Stomach (tissue), 9 donors: ENCODE results near the gene STPG2. TPM values are rescaled to one million over a fixed set of nuclear protein-coding genes. Genes with fewer than 3 reads are reported as not detected.
A peak's percentile ranks its signal among the peaks of the same experiment; 100 is the strongest.

ENCODE experiments used
- DNase-seq, 2 donors: peaks; one replicate each; pipeline versions ENCODE4 v3.0.0 to v3.0.0-alpha.2; 2013 to 2019
- H3K27ac ChIP-seq, 5 donors: fragments of 200-600 bp in 4 of 5; sonication (generic) in 4 of 5; one replicate each; pipeline ENCODE4 v1.5.1; 2013 to 2019; ENCODE audit warnings: mild to moderate bottlenecking in 1 of 5, moderate library complexity in 1 of 5
- H3K27me3 ChIP-seq, 3 donors: fragments of 200-600 bp; sonication (generic); one replicate each; pipeline ENCODE4 v1.5.1; 2017 to 2019; ENCODE audit warnings: mixed run types in 1 of 3
- H3K36me3 ChIP-seq, 4 donors: fragments of 200-600 bp; sonication (generic); 1 replicate in 3 of 4; 2 replicates in 1 of 4; pipeline ENCODE4 v1.5.1; 2016 to 2019
- H3K4me1 ChIP-seq, 4 donors: fragments of 200-600 bp; sonication (generic); one replicate each; pipeline ENCODE4 v1.5.1; 2016 to 2019
- H3K4me3 ChIP-seq, 4 donors: fragments of 200-600 bp; sonication (generic) in 3 of 4; one replicate each; pipeline ENCODE4 v1.5.1; 2016 to 2019; ENCODE audit warnings: mild to moderate bottlenecking in 1 of 4
- H3K9me3 ChIP-seq, 4 donors: fragments of 200-600 bp; sonication (generic); one replicate each; pipeline ENCODE4 v1.5.1; 2016 to 2019
- EP300 ChIP-seq: sonication (generic); formaldehyde crosslinking; IDR thresholded peaks from one replicate; pipeline ENCODE4 v1.6.1; 2017; ENCODE audit warnings: antibody characterized with exemption
- POLR2A ChIP-seq, 4 donors: fragments of 450-650 bp; IDR thresholded peaks; one replicate each; pipeline ENCODE4 v1.6.1; 2016; ENCODE audit warnings: antibody characterized with exemption in 4 of 4, control low read depth in 2 of 4, mild to moderate bottlenecking in 1 of 4, moderate library complexity in 1 of 4
- POLR2AphosphoS5 ChIP-seq, 3 donors: sonication (generic); formaldehyde crosslinking; IDR thresholded peaks; one replicate each; pipeline ENCODE4 v1.6.1; 2016; ENCODE audit warnings: antibody characterized with exemption in 3 of 3
- WGBS, 5 donors: extraction: QIAGEN DNeasy Blood & Tissue Kit in 3 of 5; methylation state at CpG; one replicate each; pipeline versions ENCODE4 v1.1.5 to v1.1.7; 2013 to 2018; 5-methylcytosine and 5-hydroxymethylcytosine counted together
- intact Hi-C: fragments of 100-400 bp; cut with DNase I; formaldehyde crosslinking; loops from one replicate; pipeline ENCODE4 v1.15.1; 2023; ENCODE audit warnings: low total_unique reads
- polyA plus RNA-seq, 3 donors: library from polyadenylated mRNA; stranded (reverse); fragments of 200-250 nt; gene quantifications; one replicate each; pipeline ENCODE4 v1.2.3, GENCODE V29; 2013
- total RNA-seq, 5 donors: library from RNA; depleted of rRNA; stranded (reverse); fragments of >200 nt; gene quantifications; one replicate each; pipeline versions ENCODE4 v1.1.0 to v1.2.3, GENCODE V29; 2014 to 2016
- TF ChIP-seq, protein P1 (sequence below), 7 experiments: fragments of 450-650 bp in 4 of 7; fragments of 200-600 bp in 3 of 7; sonication (generic) in 3 of 7; IDR thresholded peaks; one replicate each; pipeline ENCODE4 v1.5.1; 2016 to 2019; ENCODE audit warnings: antibody characterized with exemption in 7 of 7, control low read depth in 2 of 7, mild to moderate bottlenecking in 1 of 7
- donor health status: healthy with polysubstance abuse.
- donor health status: Bipolar disorder and iron deficiency.
- donor health status: healthy.

Gene STPG2
- total and polyA plus RNA-seq, 8 donors = 0.05 to 0.89 (median 0.49) TPM; not detected in 4

DNA sequence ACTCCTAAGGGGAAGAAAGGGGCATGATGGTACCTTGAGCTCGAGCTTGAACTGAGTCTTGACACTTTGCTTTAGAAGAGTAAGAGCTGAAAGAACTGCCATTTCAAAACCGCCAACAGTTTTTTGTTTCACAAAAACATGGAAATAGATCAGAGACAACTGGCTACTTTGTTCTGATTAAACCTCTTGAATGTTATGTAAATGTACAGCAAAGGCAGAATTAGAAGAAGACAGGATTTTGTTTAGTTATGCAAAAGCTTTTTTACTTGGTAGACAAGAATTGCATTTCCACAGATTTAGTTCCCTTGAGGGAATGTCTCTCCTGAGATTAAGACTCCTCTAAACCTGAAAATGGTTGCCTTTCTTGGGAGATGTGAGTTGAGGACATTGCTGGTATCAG, 33.3 kb upstream of the STPG2 start:
- no peak overlapping the region for H3K27ac ChIP-seq
- TF ChIP-seq POLR2A (IDR thresholded peaks at IDR 0.05) (no peak), EP300 (no peak), POLR2AphosphoS5 (IDR thresholded peaks at IDR 0.05) (no peak)
- TF ChIP-seq, protein P1, sequence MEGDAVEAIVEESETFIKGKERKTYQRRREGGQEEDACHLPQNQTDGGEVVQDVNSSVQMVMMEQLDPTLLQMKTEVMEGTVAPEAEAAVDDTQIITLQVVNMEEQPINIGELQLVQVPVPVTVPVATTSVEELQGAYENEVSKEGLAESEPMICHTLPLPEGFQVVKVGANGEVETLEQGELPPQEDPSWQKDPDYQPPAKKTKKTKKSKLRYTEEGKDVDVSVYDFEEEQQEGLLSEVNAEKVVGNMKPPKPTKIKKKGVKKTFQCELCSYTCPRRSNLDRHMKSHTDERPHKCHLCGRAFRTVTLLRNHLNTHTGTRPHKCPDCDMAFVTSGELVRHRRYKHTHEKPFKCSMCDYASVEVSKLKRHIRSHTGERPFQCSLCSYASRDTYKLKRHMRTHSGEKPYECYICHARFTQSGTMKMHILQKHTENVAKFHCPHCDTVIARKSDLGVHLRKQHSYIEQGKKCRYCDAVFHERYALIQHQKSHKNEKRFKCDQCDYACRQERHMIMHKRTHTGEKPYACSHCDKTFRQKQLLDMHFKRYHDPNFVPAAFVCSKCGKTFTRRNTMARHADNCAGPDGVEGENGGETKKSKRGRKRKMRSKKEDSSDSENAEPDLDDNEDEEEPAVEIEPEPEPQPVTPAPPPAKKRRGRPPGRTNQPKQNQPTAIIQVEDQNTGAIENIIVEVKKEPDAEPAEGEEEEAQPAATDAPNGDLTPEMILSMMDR (IDR thresholded peaks at IDR 0.05) = no peak
- WGBS, 5 donors = 76 to 88% (median 82%) methylated on average over 2 of the region's 2 CpGs
- DNase-seq = no peak
- no peaks in the 10 kb centered on the region for H3K4me1 ChIP-seq
- intact Hi-C loops = no loop called here
- no peaks in the 10 kb centered on the region for H3K36me3 ChIP-seq
- no peaks in the 10 kb centered on the region for H3K9me3 ChIP-seq
- no peaks in the 10 kb centered on the region for H3K27me3 ChIP-seq
- no peak overlapping the region for H3K4me3 ChIP-seq

DNA sequence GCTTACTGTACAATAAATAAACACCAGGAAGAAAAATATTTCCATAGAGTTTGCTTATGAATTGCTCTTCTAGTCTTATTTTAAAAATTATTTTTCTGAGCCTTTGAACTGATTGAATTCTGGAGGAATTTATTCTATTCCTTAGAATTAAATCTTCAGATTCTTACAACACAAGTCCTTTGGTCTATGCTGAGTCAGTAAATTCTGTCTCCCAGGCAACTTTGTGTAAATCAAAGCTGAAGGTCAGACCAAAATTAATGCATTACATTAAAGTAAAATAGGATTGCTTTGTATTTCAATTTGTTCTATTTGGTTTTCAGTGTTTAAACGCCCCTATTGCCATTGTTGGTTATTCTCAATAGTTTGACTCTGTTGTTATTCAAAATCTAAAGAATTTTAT, 26.8 kb upstream of the STPG2 start:
- intact Hi-C loops = no loop called here
- DNase-seq = peak in 1 of 2 donors; percentile 17
- no peaks in the 10 kb centered on the region for H3K4me1 ChIP-seq
- H3K27me3 ChIP-seq = no peaks in the 10 kb centered on the region
- H3K4me3 ChIP-seq = no peak overlapping the region
- H3K9me3 ChIP-seq = no peaks in the 10 kb centered on the region
- TF ChIP-seq EP300 (no peak), POLR2A (IDR thresholded peaks at IDR 0.05) (no peak), POLR2AphosphoS5 (IDR thresholded peaks at IDR 0.05) (no peak)
- TF ChIP-seq, protein P1 (IDR thresholded peaks at IDR 0.05) = no peak
- H3K36me3 ChIP-seq = no peaks in the 10 kb centered on the region
- 48 to 67% (median 53%) methylated on average over 1 of the region's 1 CpG for WGBS, 5 donors
- no peak overlapping the region for H3K27ac ChIP-seq

DNA sequence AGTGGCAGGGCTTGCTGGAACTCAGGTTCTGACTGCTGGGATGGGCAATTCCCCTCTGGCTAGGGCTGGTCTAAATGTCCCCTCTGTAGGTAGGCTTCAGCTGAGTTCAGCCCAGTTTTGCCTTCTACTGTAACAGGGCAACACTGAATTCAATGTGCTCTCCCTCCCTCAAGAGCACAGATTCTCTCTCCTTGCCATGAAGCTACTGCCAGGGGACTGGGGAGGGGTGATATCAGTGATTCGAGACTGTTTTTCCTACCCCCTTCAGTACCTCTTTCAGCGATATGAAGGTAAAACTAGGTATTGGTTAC, 23.4 kb upstream of the STPG2 start:
- Histone ChIP-seq H3K9me3 (no peaks in the 10 kb centered on the region), H3K36me3 (no peaks in the 10 kb centered on the region), H3K27me3 (no peaks in the 10 kb centered on the region), H3K27ac (no peak overlapping the region), H3K4me3 (no peak overlapping the region), H3K4me1 (no peaks in the 10 kb centered on the region)
- intact Hi-C loops = no loop called here
- no peak for TF ChIP-seq EP300
- TF ChIP-seq POLR2AphosphoS5 (IDR thresholded peaks at IDR 0.05) = no peak
- TF ChIP-seq, protein P1 (IDR thresholded peaks at IDR 0.05) = no peak
- no peak for TF ChIP-seq POLR2A (IDR thresholded peaks at IDR 0.05)
- WGBS, 5 donors = 71 to 92% (median 75%) methylated on average over 2 of the region's 2 CpGs
- DNase-seq = no peak

DNA sequence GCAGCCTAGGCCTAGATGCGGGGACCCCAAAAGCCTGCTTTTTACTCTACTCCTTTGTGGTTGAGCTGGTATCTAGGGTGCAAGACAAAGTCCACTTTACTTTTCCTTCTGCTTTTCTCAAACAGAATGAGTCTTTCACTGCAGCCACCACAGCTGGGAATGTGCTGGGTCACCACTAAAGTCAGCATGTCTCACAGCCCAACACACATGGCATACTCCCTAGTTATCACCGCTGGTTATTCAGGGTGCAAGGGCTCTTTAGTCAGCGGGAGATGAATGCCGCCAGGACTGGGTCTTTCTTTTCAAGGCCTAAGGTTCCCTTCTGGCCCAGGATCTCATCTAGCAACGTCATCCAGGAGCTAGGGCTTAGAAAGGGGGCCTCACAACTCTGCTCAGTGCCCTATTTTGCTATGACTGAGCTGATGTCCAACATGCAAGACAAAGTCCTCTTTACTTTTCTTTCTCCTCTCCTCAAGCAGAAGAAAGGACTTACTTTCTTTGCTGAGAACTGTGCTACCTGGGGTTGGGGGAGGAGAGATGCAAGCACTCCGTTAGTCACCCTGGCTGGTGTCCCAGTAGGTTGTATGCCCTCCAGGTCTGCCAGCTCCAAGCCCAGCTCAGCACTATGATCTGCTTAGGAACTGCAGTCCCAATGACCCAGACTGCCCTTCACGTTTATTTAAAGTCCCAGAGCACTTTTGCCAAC, 22.9 kb upstream of the STPG2 start:
- no peaks in the 10 kb centered on the region for H3K9me3 ChIP-seq
- TF ChIP-seq POLR2A (IDR thresholded peaks at IDR 0.05) = no peak
- TF ChIP-seq EP300 = no peak
- no peak for TF ChIP-seq POLR2AphosphoS5 (IDR thresholded peaks at IDR 0.05)
- TF ChIP-seq, protein P1 (IDR thresholded peaks at IDR 0.05) = no peak
- no peaks in the 10 kb centered on the region for H3K4me1 ChIP-seq
- no peaks in the 10 kb centered on the region for H3K27me3 ChIP-seq
- intact Hi-C loops = no loop called here
- no peaks in the 10 kb centered on the region for H3K36me3 ChIP-seq
- 61 to 74% (median 70%) methylated on average over 6 to 7 of the region's 7 CpGs for whole genome bisulfite sequencing, 5 donors
- no peak overlapping the region for H3K4me3 ChIP-seq
- peak; percentile 5 to 86 for DNase-seq
- H3K27ac ChIP-seq = no peak overlapping the region
